K562 (cell line): ENCODE data around the gene SLC29A2. TPM values are rescaled to one million over a fixed set of nuclear protein-coding genes. Genes with fewer than 3 reads are reported as not detected.

Experiments used
- ATAC-seq: fragments of 200-7000 bp; cut with Tn5 transposase; 3 replicates; pipeline ENCODE4 v1.9.1; 2020; ENCODE audit warnings: moderate library complexity
- BruUV-seq: library from RNA; stranded (reverse); fragments of 400-500 nt; replicated peaks from 2 replicates; lab custom pipeline; 2021; lab: Mats Ljungman, UMichigan
- CTCF ChIA-PET: fragments of 300-600 bp; formaldehyde crosslinking; extraction: SDS; loops from one replicate; lab custom pipeline; 2021; ENCODE audit warnings: low intra/inter-chr PET ratio; lab: Yijun Ruan, JAX
- POLR2A ChIA-PET: fragments of 300-600, 350-650 bp; sonication (Branson Sonifier 250); formaldehyde crosslinking; extraction: SDS; loops from one replicate; lab custom pipeline; 2021; ENCODE audit warnings: antibody characterized with exemption, inconsistent platforms; lab: Yijun Ruan, JAX
- DNase-seq, 4 experiments: peaks; one replicate each; pipeline versions ENCODE4 v3.0.0 to v3.0.0-alpha.2; 2011 to 2018; ENCODE audit warnings: low spot score in 3 of 4, mixed read lengths in 3 of 4; ENCODE audit errors: extremely low read depth in 1 of 4
- FAIRE-seq: peaks from 2 replicates; lab custom pipeline; 2011; peaks lifted over from hg19 to GRCh38; lab: Jason Lieb, UNC
- H2AFZ ChIP-seq: 2 replicates; pipeline ENCODE4 v1.6.0; 2011; ENCODE audit warnings: low read depth, low read length, control low read depth, inconsistent platforms
- H3K27ac ChIP-seq: fragments of 200-600 bp; 3 replicates; pipeline ENCODE4 v1.8.0; 2011; ENCODE audit warnings: low read depth, mild to moderate bottlenecking, control low read depth, inconsistent platforms, low read length, moderate library complexity, mixed read lengths; ENCODE audit errors: extremely low read depth
- H3K27me3 ChIP-seq, 2 experiments: fragments of 300-600 bp in 1 of 2; 2 replicates in 1 of 2; 3 replicates in 1 of 2; pipeline versions ENCODE4 v1.6.0 to v1.8.0; 2011; ENCODE audit warnings: inconsistent platforms in 2 of 2, low read length in 2 of 2, mild to moderate bottlenecking in 1 of 2, mixed read lengths in 1 of 2, moderate library complexity in 1 of 2; ENCODE audit not compliant: control insufficient read depth in 2 of 2, insufficient read depth in 2 of 2
- H3K36me3 ChIP-seq: fragments of 300-600 bp; 3 replicates; pipeline ENCODE4 v1.8.0; 2011; ENCODE audit warnings: mild to moderate bottlenecking, low read length, inconsistent platforms; ENCODE audit not compliant: control insufficient read depth, insufficient read depth
- H3K4me1 ChIP-seq, 2 experiments: fragments of 200-600 bp in 1 of 2; replicated peaks in 1 of 2; 2 replicates in 1 of 2; 3 replicates in 1 of 2; pipeline versions ENCODE4 v1.5.1 to v1.8.0; 2011; ENCODE audit warnings: inconsistent platforms in 2 of 2, low read length in 2 of 2, mild to moderate bottlenecking in 1 of 2, mixed read lengths in 1 of 2, moderate library complexity in 1 of 2; ENCODE audit not compliant: control insufficient read depth in 2 of 2, insufficient read depth in 2 of 2
- H3K4me2 ChIP-seq: 2 replicates; pipeline ENCODE4 v1.6.1; 2011; ENCODE audit warnings: low read length, control low read depth, inconsistent platforms, mixed read lengths; ENCODE audit not compliant: insufficient read depth
- H3K4me3 ChIP-seq: fragments of 200-600 bp; sonication (generic), shearing (Covaris generic); 2 replicates; pipeline ENCODE4 v1.5.1; 2016; ENCODE audit warnings: control low read depth, inconsistent platforms
- H3K79me2 ChIP-seq: fragments of 200-600 bp; 3 replicates; pipeline ENCODE4 v1.8.0; 2011; ENCODE audit warnings: low read length, inconsistent platforms; ENCODE audit not compliant: control insufficient read depth, insufficient read depth
- H3K9ac ChIP-seq, 2 experiments: 2 replicates each; pipeline versions ENCODE4 v1.6.0 to v1.6.1; 2011; ENCODE audit warnings: low read depth in 2 of 2, low read length in 2 of 2, control low read depth in 1 of 2, inconsistent platforms in 1 of 2, mild to moderate bottlenecking in 1 of 2, mixed read lengths in 1 of 2; ENCODE audit not compliant: insufficient read depth in 1 of 2
- H3K9me1 ChIP-seq: one replicate; pipeline ENCODE4 v1.6.0; 2011; ENCODE audit warnings: inconsistent platforms, mild to moderate bottlenecking, low read length, moderate library complexity; ENCODE audit not compliant: control insufficient read depth, insufficient read depth
- H3K9me3 ChIP-seq: replicated peaks from 2 replicates; pipeline ENCODE4 v1.5.1; 2011; ENCODE audit warnings: low read depth, low read length, inconsistent platforms; ENCODE audit not compliant: control insufficient read depth, insufficient read depth
- H4K20me1 ChIP-seq: replicated peaks from 2 replicates; pipeline ENCODE4 v1.6.1; 2011; ENCODE audit warnings: low read length, inconsistent platforms, mixed read lengths; ENCODE audit not compliant: control insufficient read depth, insufficient read depth
- ARNT ChIP-seq, 2 experiments: fragments of 450-650 bp; IDR thresholded peaks; 2 replicates each; pipeline ENCODE4 v1.6.1; 2016; ENCODE audit warnings: mild to moderate bottlenecking in 1 of 2
- ATF3 ChIP-seq, 2 experiments: fragments of 450-650 bp in 1 of 2; sonication (generic) in 1 of 2; formaldehyde crosslinking in 1 of 2; IDR thresholded peaks in 1 of 2; conservative IDR thresholded peaks in 1 of 2; 2 replicates each; pipeline versions ENCODE4 v1.6.1 to v1.8.1; 2016 to 2023; ENCODE audit warnings: mild to moderate bottlenecking in 2 of 2, moderate library complexity in 2 of 2, inconsistent platforms in 1 of 2, missing genetic modification reagents in 1 of 2
- CCNT2 ChIP-seq: IDR thresholded peaks from 2 replicates; pipeline ENCODE4 v1.6.1; 2011; ENCODE audit warnings: borderline replicate concordance, low read depth, mild to moderate bottlenecking, moderate library complexity, mixed read lengths, low read length; ENCODE audit not compliant: insufficient read length; ENCODE audit errors: extremely low read depth
- CREB1 ChIP-seq, 2 experiments: sonication (generic) in 1 of 2; formaldehyde crosslinking in 1 of 2; IDR thresholded peaks; 2 replicates each; pipeline versions ENCODE4 v1.6.1 to v1.8.0; 2012 to 2022; ENCODE audit warnings: inconsistent platforms in 1 of 2, mild to moderate bottlenecking in 1 of 2, missing genetic modification reagents in 1 of 2, moderate library complexity in 1 of 2
- NCOA6 ChIP-seq: fragments of 450-650 bp; IDR thresholded peaks from 2 replicates; pipeline ENCODE4 v1.6.1; 2017; ENCODE audit warnings: mild to moderate bottlenecking
- NRF1 ChIP-seq, 2 experiments: fragments of 450-650 bp; IDR thresholded peaks in 1 of 2; conservative IDR thresholded peaks in 1 of 2; 2 replicates each; pipeline ENCODE4 v1.6.1; 2014; ENCODE audit warnings: mild to moderate bottlenecking in 2 of 2
- PCBP1 ChIP-seq: fragments of 200-400 bp; formaldehyde crosslinking; IDR thresholded peaks from 2 replicates; pipeline ENCODE4 v1.6.1; 2018; ENCODE audit warnings: mild to moderate bottlenecking, low read depth, low read length; ENCODE audit not compliant: poor library complexity, severe bottlenecking
- ZBTB7A ChIP-seq: IDR thresholded peaks from 2 replicates; pipeline ENCODE4 v1.6.1; 2011; ENCODE audit warnings: low read depth, mild to moderate bottlenecking, low read length, moderate library complexity, borderline replicate concordance; ENCODE audit not compliant: control insufficient read depth
- WGBS: fragments of 100-300 bp; shearing (Covaris generic); methylation state at CpG from one replicate; pipeline ENCODE4 v1.1.6; 2016; ENCODE audit warnings: low coverage, mixed read lengths; ENCODE audit not compliant: insufficient coverage; ENCODE audit errors: missing lambda C conversion rate; 5-methylcytosine and 5-hydroxymethylcytosine counted together
- in situ Hi-C: fragments of 300-500 bp; cut with MboI; formaldehyde crosslinking; loops from 4 replicates; pipeline ENCODE4 v1.15.0; 2018; ENCODE audit warnings: inconsistent platforms, mixed read lengths
- intact Hi-C: fragments of 100-400 bp; cut with micrococcal nuclease; formaldehyde crosslinking; loops from 2 replicates; pipeline ENCODE4 v1.14.2; 2022
- polyA plus RNA-seq, 8 experiments: library from polyadenylated mRNA; depleted of rRNA in 4 of 8; stranded (reverse) in 5 of 8; unstranded in 3 of 8; fragments of >200 nt; fragmentation: Nextera tagmentation in 2 of 8; fragmentation: Illumina TruSeq in 1 of 8; extraction: Ambion mirVana in 2 of 8; extraction: Trizol in 1 of 8; gene quantifications; 2 replicates each; pipeline versions ENCODE4 v1.2.1 to v1.2.3, GENCODE V29; 2011 to 2014; ENCODE audit warnings: inconsistent platforms in 1 of 8, missing spikeins in 1 of 8
- total RNA-seq, 7 experiments: library from RNA; depleted of rRNA in 6 of 7; stranded (reverse); fragments of >200 nt in 6 of 7; fragmentation: Illumina TruSeq in 2 of 7; extraction: Trizol in 2 of 7; gene quantifications; 2 replicates each; pipeline versions ENCODE4 v1.2.1 to v1.2.3, GENCODE V29; 2011 to 2021; ENCODE audit warnings: low replicate concordance in 1 of 7
- TF ChIP-seq, protein P1 (sequence below): sonication (generic); formaldehyde crosslinking; IDR thresholded peaks from 2 replicates; pipeline ENCODE4 v1.8.0; 2022; ENCODE audit warnings: missing genetic modification reagents, mild to moderate bottlenecking, moderate library complexity, borderline replicate concordance
- TF ChIP-seq, protein P2 (sequence below): sonication (generic); formaldehyde crosslinking; IDR thresholded peaks from 2 replicates; pipeline ENCODE4 v1.8.0; 2023; ENCODE audit warnings: mild to moderate bottlenecking, missing genetic modification reagents

SLC29A2 gene
- total and polyA plus RNA-seq, 9 of the 15 experiments (the other 6 are each of a cell fraction or from before 2014, with no cell fraction given): 2.4 to 48.6 (median 14.2) TPM

DNA sequence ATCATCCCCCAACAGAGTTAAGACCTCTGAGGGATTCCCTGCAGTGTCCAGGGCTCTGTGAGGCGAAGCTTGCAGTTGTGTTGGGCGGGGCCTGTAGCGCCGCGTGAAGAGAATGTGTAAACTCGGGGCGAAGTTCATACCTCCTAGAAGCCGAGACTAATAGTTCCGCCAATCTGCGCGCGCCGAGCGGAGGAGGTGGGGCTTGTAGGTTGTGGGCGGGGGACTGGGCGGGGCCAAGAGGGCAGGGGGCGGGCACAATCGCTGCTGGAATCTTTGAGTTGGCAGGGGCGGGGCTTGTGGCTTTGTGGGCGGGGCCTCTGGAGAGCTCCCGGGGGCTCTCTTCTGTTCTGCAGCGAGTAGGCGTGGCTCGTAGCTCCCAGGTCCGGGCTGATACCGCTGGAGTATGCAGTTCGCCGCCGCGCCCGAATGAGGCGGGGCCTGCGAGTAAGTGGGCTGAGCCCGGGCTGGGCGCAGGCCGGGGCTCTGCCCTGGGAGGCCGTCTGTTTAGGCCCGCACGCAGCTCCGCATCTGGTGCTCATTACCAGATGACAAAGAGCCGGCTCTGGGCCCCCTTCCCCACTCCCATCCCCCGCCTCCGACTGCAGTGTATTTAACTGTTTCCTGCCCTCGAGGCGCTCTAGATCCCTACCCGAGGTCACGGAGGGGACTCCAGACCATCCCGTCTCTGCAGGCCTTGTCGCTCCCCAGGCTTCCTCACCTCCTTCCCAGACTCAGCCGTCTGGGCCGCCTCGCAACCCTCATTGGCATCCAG is 58.8 kb downstream of the SLC29A2 start:
- peak; percentile 98 for FAIRE-seq
- Histone ChIP-seq H4K20me1 (no peaks in the 10 kb centered on the region), H2AFZ (peak overlapping the region; percentile 98), H3K4me2 (peak overlapping the region; percentile 85), H3K4me1 (peaks cover 23 to 66% of the 10 kb centered on the region in 2 experiments), H3K9me1 (no peaks in the 10 kb centered on the region), H3K9me3 (no peaks in the 10 kb centered on the region), H3K4me3 (peak overlapping the region; percentile 49), H3K36me3 (no peaks in the 10 kb centered on the region), H3K27ac (peak overlapping the region; percentile 60), H3K79me2 (no peaks in the 10 kb centered on the region), H3K9ac (peak overlapping the region; percentile 38 to 89), H3K27me3 (no peaks in the 10 kb centered on the region)
- 6% methylated on average over 31 of the region's 52 CpGs for WGBS
- DNase-seq: peak; percentile 98 to 99 (median 98)
- peak; percentile 94 for ATAC-seq
- in situ Hi-C loops: no loop called here
- ChIA-PET CTCF (interaction anchor here (0.9 to 2.9 kb wide), 7 partner anchors 9 to 365 kb away, joined by 3 to 37 read pairs (median 4); partner anchors contain the start of genes MRPL11 and RBM4B), POLR2A (interaction anchor here (0.5 to 2.6 kb wide), 18 partner anchors 9 to 543 kb away, joined by 3 to 16 read pairs (median 4); partner anchors contain the start of genes PELI3, RBM4B and YIF1A)
- BruUV-seq: no TSS peak
- intact Hi-C loops: loop anchor here (1.0 to 2.0 kb wide), 3 partner anchors 16 to 76 kb away; partner anchors contain the start of gene RIN1
- TF ChIP-seq, protein P1, sequence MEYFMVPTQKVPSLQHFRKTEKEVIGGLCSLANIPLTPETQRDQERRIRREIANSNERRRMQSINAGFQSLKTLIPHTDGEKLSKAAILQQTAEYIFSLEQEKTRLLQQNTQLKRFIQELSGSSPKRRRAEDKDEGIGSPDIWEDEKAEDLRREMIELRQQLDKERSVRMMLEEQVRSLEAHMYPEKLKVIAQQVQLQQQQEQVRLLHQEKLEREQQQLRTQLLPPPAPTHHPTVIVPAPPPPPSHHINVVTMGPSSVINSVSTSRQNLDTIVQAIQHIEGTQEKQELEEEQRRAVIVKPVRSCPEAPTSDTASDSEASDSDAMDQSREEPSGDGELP (CRISPR knock-in tag): peak; percentile 1; the same call in 1 of the 2 replicates
- TF ChIP-seq, protein P2, sequence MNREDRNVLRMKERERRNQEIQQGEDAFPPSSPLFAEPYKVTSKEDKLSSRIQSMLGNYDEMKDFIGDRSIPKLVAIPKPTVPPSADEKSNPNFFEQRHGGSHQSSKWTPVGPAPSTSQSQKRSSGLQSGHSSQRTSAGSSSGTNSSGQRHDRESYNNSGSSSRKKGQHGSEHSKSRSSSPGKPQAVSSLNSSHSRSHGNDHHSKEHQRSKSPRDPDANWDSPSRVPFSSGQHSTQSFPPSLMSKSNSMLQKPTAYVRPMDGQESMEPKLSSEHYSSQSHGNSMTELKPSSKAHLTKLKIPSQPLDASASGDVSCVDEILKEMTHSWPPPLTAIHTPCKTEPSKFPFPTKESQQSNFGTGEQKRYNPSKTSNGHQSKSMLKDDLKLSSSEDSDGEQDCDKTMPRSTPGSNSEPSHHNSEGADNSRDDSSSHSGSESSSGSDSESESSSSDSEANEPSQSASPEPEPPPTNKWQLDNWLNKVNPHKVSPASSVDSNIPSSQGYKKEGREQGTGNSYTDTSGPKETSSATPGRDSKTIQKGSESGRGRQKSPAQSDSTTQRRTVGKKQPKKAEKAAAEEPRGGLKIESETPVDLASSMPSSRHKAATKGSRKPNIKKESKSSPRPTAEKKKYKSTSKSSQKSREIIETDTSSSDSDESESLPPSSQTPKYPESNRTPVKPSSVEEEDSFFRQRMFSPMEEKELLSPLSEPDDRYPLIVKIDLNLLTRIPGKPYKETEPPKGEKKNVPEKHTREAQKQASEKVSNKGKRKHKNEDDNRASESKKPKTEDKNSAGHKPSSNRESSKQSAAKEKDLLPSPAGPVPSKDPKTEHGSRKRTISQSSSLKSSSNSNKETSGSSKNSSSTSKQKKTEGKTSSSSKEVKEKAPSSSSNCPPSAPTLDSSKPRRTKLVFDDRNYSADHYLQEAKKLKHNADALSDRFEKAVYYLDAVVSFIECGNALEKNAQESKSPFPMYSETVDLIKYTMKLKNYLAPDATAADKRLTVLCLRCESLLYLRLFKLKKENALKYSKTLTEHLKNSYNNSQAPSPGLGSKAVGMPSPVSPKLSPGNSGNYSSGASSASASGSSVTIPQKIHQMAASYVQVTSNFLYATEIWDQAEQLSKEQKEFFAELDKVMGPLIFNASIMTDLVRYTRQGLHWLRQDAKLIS: 0 out of 2 replicates have a peak, but pooled peaks have one; percentile 71
- TF ChIP-seq CCNT2: peak; percentile 35
- peak; percentile 9; the same call in 1 of the 2 replicates for TF ChIP-seq ATF3 (IDR thresholded peaks at IDR 0.05)
- no peak for TF ChIP-seq ATF3 (CRISPR knock-in tag; conservative IDR thresholded peaks at IDR 0.05)
- TF ChIP-seq NRF1 (conservative IDR thresholded peaks at IDR 0.05 in 1 of 2, IDR thresholded peaks at IDR 0.05 in 1 of 2): peak; percentile 58
- TF ChIP-seq ZBTB7A: peak; percentile 18; the same call in 1 of the 2 replicates
- TF ChIP-seq CREB1 (IDR thresholded peaks at IDR 0.05): no peak
- TF ChIP-seq CREB1 (CRISPR knock-in tag; IDR thresholded peaks at IDR 0.05): peak; percentile 2; the same call in 1 of the 2 replicates
- TF ChIP-seq PCBP1: peak; percentile 8
- no peak for TF ChIP-seq ARNT (IDR thresholded peaks at IDR 0.05)
- TF ChIP-seq NCOA6: peak; percentile 42; the same call in 1 of the 2 replicates
